ENCODE results near the gene TMPRSS15.

DNA sequence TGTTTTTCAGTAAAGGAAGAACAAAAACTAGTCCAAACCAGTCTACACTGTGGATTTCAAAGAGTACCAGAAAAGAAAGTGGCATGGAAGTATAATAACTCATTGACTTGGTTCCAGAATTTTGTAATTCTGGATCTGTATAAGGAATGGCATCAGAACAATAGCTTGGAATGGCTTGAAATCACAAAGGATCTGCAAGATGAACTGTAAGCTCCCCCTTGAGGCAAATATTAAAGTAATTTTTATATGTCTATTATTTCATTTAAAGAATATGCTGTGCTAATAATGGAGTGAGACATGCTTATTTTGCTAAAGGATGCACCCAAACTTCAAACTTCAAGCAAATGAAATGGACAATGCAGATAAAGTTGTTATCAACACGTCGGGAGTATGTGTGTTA is 137.6 kb downstream of the TMPRSS15 start:
- TF ChIP-seq, protein P1, sequence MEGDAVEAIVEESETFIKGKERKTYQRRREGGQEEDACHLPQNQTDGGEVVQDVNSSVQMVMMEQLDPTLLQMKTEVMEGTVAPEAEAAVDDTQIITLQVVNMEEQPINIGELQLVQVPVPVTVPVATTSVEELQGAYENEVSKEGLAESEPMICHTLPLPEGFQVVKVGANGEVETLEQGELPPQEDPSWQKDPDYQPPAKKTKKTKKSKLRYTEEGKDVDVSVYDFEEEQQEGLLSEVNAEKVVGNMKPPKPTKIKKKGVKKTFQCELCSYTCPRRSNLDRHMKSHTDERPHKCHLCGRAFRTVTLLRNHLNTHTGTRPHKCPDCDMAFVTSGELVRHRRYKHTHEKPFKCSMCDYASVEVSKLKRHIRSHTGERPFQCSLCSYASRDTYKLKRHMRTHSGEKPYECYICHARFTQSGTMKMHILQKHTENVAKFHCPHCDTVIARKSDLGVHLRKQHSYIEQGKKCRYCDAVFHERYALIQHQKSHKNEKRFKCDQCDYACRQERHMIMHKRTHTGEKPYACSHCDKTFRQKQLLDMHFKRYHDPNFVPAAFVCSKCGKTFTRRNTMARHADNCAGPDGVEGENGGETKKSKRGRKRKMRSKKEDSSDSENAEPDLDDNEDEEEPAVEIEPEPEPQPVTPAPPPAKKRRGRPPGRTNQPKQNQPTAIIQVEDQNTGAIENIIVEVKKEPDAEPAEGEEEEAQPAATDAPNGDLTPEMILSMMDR (IDR thresholded peaks at IDR 0.05) = peak in 4 of 12 donors; percentile 10 to 24 (median 18)
- no peak for TF ChIP-seq POLR2A (IDR thresholded peaks at IDR 0.05)

Data from heart left ventricle (tissue), 13 donors.